Skin epidermis (tissue), 12 donors: ENCODE results near the gene EFNA2.
A peak's percentile ranks its signal among the peaks of the same experiment; 100 is the strongest.
"Not testable (repeated sequence)": the region's sequence is repeated elsewhere in the genome, so short reads cannot be mapped to it uniquely, and the experiment has no call there.

ENCODE experiments used
- H3K27ac ChIP-seq, 21 experiments: fragments of 200-600 bp; sonication (generic) in 11 of 21; one replicate each; pipeline ENCODE4 v1.5.0; 2020; ENCODE audit warnings: mild to moderate bottlenecking in 3 of 21, inconsistent platforms in 2 of 21, moderate library complexity in 2 of 21
- H3K4me3 ChIP-seq, 7 experiments: fragments of 200-600 bp; sonication (generic) in 2 of 7; one replicate each; pipeline ENCODE4 v1.5.0; 2020; ENCODE audit warnings: inconsistent platforms in 2 of 7, mild to moderate bottlenecking in 2 of 7, moderate library complexity in 1 of 7

EFNA2 gene

GRCh38 chr19:1285737-1286360, at the start of gene EFNA2:
Gene EFNA2, plus strand, starts transcription at chr19:1285873. Its CDS starts 296 bp downstream, at chr19:1286169.
- no peak within 1 kb of the TSS for H3K27ac ChIP-seq
- peak within 1 kb of the TSS in 1 of 7 experiments; percentile 27 for H3K4me3 ChIP-seq

GRCh38 chr19:1236576-1236975, 49.1 kb upstream of the EFNA2 start:
- peak overlapping the region; percentile 35 to 56 (median 47) for H3K4me3 ChIP-seq
- peak overlapping the region in 10 of 21 experiments; percentile 9 to 77 (median 58) for H3K27ac ChIP-seq

GRCh38 chr19:1237027-1237659, 48.5 kb upstream of the EFNA2 start:
- H3K27ac ChIP-seq, result peak overlapping the region in 15 of 21 experiments; percentile 35 to 79 (median 66)
- peak overlapping the region; percentile 35 to 56 (median 47) for H3K4me3 ChIP-seq

- peak within 1 kb of the TSS; percentile 35 to 56 (median 47) for H3K4me3 ChIP-seq
- H3K27ac ChIP-seq, result peak within 1 kb of the TSS in 16 of 21 experiments; percentile 35 to 84 (median 60)
These were observed 47.8 kb upstream of the EFNA2 start, which contains the start of gene CBARP for GRCh38 chr19:1237754-1238368. Gene CBARP, minus strand, starts transcription at chr19:1238005. Its CDS starts 1,905 bp downstream, at chr19:1236100.

DNA sequence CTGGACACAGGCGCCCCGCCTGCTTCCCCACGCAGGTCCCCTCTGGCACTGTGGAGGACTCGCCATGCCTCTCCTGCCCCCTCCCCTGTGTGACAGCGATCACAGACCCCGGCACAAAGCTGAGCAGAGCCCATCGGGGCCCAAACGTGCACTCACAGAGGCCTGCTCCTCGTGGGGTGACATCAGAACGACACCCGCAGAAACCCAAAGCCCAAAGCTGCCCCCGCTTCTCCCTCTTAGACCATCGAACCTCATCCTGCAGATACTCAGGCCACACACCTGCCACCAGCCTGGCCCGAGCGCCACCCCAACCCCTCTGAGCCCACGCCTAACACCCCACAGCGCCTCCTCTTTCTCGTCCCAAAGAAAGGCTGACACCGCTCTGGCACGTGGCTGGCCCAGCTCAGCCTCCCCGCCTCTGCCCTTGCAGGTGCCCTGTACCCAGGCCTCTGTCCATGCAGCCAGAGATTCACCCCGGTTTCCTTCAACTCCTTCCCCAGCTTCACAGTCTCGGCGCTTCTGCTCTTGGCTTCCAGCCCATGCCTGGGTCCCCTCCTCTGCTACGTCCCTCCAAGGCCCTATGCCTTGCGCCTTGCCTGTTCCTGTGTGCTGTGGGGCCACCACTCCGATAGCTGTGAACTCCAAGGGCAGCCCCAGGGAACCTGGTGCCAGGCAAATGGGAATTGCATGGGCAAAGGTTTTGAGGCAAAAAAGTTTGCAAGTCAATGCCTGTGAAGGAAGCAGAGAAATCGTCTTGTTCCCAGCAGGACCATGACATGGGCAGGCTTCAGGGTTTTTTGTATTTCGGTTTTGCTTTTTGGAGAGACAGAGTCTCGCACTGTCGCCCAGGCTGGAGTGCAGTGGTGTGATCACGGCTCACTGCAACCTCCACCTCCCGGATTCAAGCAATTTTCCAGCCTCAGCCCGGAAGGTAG, 47.0 kb upstream of the EFNA2 start:
- Histone ChIP-seq H3K27ac (peak overlapping the region in 11 of 21 experiments; percentile 14 to 84 (median 39)), H3K4me3 (peak overlapping the region in 5 of 7 experiments; percentile 21 to 56 (median 54))

DNA sequence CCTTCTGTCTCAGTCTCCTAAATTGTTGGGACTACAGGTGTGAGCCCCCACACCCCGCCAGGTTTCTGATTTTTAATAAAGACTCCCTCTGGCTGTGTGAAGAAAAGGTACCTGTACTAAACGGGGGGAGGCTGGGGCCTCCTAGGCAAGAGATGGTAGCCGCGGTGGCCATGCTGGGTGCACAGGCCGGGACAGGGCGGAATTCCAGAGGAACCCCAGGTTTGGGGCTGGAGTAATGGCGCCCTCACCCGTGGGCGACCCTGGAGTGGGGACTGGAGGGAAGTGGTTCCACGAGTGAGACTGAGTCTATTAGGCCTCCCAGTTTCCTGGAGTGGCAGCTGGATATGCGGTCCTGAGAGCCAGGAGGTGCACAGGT, 46.3 kb upstream of the EFNA2 start:
- H3K27ac ChIP-seq, result peak overlapping the region in 10 of 21 experiments; percentile 30 to 93 (median 76)
- no peak overlapping the region for H3K4me3 ChIP-seq

DNA sequence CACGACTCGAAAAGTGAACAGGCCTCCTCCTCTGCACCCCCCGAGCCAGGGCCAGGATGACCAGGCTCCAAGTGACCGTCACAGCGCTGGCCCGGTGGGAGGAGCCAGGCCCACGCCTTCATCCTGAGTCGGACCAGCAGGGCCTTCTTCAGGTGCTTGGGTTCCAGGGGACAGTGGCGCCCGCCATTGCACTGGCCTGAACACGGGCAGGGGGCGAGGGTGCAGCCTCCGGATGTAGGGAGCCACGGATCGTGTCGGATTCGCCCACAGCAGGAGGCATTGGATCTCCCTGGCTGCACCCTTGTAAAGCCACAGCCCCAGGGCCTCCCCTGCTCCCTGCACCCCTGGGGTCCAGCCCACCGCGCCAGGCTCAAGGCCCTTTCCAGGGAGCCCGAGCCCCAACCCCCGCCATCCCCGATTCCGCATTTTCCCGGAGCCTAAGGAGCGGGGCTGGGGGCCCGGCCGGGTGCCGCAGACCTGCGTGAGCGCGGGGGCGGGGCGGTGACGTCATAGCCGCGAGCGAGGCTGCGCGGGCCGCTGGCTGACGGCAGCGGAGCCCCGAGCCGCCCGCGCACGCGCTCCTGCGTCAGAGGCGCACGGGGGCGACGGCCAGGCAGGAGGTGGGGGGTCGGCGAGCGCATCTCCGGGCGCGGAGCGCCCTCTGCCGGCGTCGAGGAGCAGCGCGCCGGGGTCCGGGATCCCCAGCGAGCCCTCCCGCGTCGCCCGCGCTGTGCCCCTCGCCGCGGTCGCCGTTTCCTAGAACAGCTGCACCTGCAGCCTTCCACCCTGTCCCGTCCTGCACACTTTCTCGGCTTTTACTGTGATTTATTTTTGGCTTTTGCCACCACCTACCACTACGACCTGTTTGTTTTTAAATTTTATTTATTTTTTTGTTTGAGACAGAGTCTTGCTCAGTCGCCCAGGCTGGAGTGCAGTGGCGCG, 45.6 kb upstream of the EFNA2 start:
- H3K4me3 ChIP-seq, result peak overlapping the region; percentile 18 to 95 (median 27)
- H3K27ac ChIP-seq, result peak overlapping the region in 17 of 21 experiments; percentile 8 to 93 (median 70)

DNA sequence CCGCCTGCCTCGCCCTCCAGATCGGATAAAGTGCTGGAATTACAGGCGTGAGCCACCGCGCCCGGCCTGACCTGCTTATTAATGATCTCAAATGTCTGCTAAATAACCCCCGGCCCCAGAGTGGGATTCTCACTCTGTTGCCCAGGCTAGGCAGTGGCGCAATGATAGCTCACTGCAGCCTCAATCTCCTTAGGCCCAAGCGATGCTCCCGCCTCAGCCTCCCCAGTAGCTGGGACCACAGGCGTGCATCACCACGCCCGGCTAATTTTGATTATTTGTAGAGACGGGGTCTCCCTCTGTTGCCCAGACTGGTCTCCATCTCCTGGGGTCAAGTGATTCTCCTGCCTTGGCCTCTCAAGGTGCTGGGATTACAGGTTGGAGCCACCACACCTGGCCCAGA, 44.7 kb upstream of the EFNA2 start:
- Histone ChIP-seq H3K4me3 (peak overlapping the region in 6 of 7 experiments; percentile 18 to 95 (median 53)), H3K27ac (peak overlapping the region in 15 of 21 experiments; percentile 13 to 97 (median 87))

DNA sequence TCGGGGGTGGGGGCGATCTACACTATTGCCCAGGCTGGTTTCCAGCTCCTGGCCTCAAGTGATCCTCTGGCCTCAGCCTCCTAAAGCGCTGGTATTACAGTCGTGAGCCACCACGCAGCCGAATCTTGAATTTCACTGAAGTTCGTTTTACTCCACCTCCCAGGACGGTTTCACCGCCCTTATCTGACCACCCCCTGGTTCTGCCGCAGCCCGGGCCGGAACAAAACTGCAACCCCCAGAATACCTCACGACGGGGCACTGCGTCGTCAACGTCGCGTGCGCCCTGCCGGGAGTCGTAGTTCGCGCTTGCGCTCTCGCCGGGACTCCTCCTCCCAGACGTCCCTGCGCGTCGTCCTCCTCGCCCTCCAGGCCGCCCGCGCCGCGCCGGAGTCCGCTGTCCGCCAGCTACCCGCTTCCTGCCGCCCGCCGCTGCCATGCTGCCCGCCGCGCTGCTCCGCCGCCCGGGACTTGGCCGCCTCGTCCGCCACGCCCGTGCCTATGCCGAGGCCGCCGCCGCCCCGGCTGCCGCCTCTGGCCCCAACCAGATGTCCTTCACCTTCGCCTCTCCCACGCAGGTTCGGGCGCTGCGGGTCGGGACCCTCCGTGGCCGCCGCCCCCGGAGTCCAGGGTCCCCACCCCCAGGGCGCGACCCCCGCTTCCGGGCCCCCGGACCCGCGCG, 44.1 kb upstream of the EFNA2 start, which contains the start of gene ATP5F1D:
ATP5F1D (plus strand) TSS at position 335 of the 679 bp plus-strand sequence; CDS start at position 435, 100 bp downstream.
- Histone ChIP-seq H3K27ac (peak within 1 kb of the TSS; percentile 73 to 97 (median 93)), H3K4me3 (peak within 1 kb of the TSS; percentile 75 to 95 (median 85))

GRCh38 chr19:1243768-1244692, 41.6 kb upstream of the EFNA2 start:
- H3K27ac ChIP-seq, result peak overlapping the region in 20 of 21 experiments; percentile 65 to 100 (median 87)
- H3K4me3 ChIP-seq, result peak overlapping the region in 6 of 7 experiments; percentile 15 to 37 (median 24)

DNA sequence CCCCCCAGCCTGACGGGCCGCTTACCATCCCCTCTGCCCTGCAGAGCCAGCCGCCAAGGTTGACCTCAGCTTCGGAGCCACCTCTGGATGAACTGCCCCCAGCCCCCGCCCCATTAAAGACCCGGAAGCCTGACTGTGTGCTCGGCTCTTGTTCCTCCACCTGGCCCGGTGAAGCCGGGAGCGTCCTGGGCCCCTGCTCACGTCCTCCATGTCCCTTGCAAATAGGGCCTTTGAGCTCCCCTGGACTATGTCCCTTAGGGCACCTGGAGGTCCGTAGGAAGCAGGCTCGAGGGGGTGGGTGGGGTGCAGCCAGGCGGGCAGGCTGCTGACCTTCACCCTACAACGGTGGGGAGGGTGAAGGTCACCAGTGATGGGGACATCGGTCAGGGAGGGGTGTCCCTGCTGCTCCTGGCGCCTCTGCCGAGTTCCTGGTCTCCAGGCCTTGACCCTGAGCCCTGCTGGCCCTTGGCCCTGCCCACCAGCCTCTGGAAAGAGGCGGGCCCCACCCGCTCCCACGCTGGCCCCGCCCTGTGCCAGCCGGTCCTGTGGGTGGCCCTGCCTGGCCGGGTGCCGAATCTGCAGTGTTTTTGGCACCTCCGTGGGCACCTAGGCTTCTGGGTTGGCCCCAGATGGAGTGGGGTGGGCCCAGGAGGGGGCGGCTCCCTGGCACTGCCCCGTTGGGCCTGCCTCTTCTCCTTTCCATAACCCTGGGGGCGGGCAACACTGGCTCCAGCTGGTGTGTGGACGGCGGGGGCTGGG, 40.8 kb upstream of the EFNA2 start:
- Histone ChIP-seq H3K27ac (peak overlapping the region in 20 of 21 experiments; percentile 65 to 100 (median 87)), H3K4me3 (peak overlapping the region; percentile 3 to 37 (median 23))

DNA sequence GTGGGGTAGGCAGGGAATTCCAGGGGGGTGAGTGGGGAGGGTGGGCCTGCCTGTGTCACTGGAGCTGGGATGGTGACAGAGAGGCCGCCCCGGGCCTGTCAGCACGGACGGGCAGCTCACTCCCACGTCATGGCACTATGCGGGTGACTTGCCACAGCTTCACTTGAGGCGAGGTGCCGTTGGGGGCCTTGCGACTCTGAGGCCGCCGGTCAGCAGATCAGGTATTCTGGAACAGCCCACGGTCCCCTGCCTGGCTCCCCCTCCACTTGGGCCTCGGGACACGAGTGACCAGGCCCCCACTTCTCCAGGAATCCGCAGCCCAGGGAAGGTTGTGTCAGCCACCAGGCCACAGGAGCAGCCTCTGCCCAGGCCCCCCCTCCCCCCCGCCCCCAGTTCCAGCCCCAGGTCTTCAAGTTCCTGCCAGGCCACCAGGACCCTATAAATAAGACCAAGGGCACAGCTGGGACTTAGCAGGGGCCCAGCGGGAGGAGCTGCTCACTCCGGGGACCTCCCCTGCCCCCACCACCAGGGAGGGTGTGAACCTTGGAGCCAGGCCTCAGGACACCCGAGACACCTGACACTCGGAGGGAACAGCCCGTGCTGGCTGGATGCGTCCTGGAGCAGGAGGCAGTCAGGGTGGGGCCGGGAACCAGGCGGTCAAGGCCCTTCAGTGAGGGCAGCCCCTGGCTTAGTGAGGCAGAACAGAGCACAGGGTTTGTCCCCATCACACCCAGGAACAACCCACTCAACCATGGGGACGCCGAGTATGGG, 40.0 kb upstream of the EFNA2 start:
- peak overlapping the region in 2 of 7 experiments; percentile 26 to 37 for H3K4me3 ChIP-seq
- peak overlapping the region in 20 of 21 experiments; percentile 65 to 100 (median 87) for H3K27ac ChIP-seq

- peak overlapping the region in 15 of 21 experiments; percentile 77 to 100 (median 87) for H3K27ac ChIP-seq
- H3K4me3 ChIP-seq, result not testable (repeated sequence)
These were observed 39.2 kb upstream of the EFNA2 start for GRCh38 chr19:1246265-1247087.

GRCh38 chr19:1247748-1248138, 37.9 kb upstream of the EFNA2 start:
- peak overlapping the region; percentile 71 to 93 (median 75) for H3K4me3 ChIP-seq

More at GRCh38 chr19:1247748-1248138, 37.9 kb upstream of the EFNA2 start:
- H3K27ac ChIP-seq, result peak overlapping the region; percentile 95 to 100 (median 99)
